Caco-2 (cell line): ENCODE data around the gene KCNH3. TPM values are rescaled to one million over a fixed set of nuclear protein-coding genes. Genes with fewer than 3 reads are reported as not detected.

Experiments
- BruUV-seq: library from RNA; stranded (reverse); fragments of 400-500 nt; replicated peaks from 2 replicates; lab custom pipeline; 2021; lab: Mats Ljungman, UMichigan
- CTCF ChIA-PET: fragments of 300-600 bp; sonication (Branson Sonifier 250); formaldehyde crosslinking; loops from one replicate; lab custom pipeline; 2022; ENCODE audit warnings: antibody characterized with exemption; lab: Charles Lee
- POLR2A ChIA-PET: fragments of 300-600 bp; sonication (Branson Sonifier 250); formaldehyde crosslinking; loops from one replicate; lab custom pipeline; 2022; ENCODE audit warnings: antibody characterized with exemption; lab: Charles Lee
- DNase-seq, 2 experiments: peaks; one replicate each; pipeline versions ENCODE4 v3.0.0 to v3.0.0-alpha.2; 2020 to 2022
- H3K27me3 ChIP-seq: replicated peaks from 2 replicates; pipeline ENCODE4 v1.6.0; 2011; ENCODE audit warnings: low read length; ENCODE audit not compliant: control insufficient read depth, insufficient read depth
- H3K36me3 ChIP-seq: 2 replicates; pipeline ENCODE4 v1.5.1; 2011; ENCODE audit warnings: low read length; ENCODE audit not compliant: control insufficient read depth, insufficient read depth
- H3K4me1 ChIP-seq: fragments of 250-450 bp; sonication (Bioruptor Pico); 2 replicates; pipeline ENCODE4 v1.5.1; 2020; ENCODE audit warnings: mild to moderate bottlenecking
- H3K4me3 ChIP-seq: 2 replicates; pipeline ENCODE4 v1.5.1; 2011; ENCODE audit warnings: low read depth, mild to moderate bottlenecking, control low read depth, low read length
- H3K9me3 ChIP-seq: fragments of 250-450 bp; sonication (Bioruptor Pico); 2 replicates; pipeline ENCODE4 v1.5.1; 2020; ENCODE audit warnings: mild to moderate bottlenecking, moderate library complexity
- H3K27ac Mint-ChIP-seq: one replicate; pipeline ENCODE4 v1.8.0; 2022; ENCODE audit warnings: mixed read lengths; ENCODE audit not compliant: unreplicated experiment
- H3K27me3 Mint-ChIP-seq: one replicate; pipeline ENCODE4 v1.8.0; 2022; ENCODE audit warnings: mixed read lengths; ENCODE audit not compliant: insufficient read depth, unreplicated experiment
- H3K36me3 Mint-ChIP-seq: one replicate; pipeline ENCODE4 v1.8.0; 2022; ENCODE audit warnings: mild to moderate bottlenecking, mixed read lengths; ENCODE audit not compliant: insufficient read depth, unreplicated experiment
- H3K4me1 Mint-ChIP-seq: one replicate; pipeline ENCODE4 v1.8.0; 2022; ENCODE audit warnings: low read depth, mixed read lengths; ENCODE audit not compliant: unreplicated experiment
- H3K4me3 Mint-ChIP-seq: one replicate; pipeline ENCODE4 v1.8.0; 2022; ENCODE audit warnings: mild to moderate bottlenecking, moderate library complexity, mixed read lengths; ENCODE audit not compliant: unreplicated experiment
- H3K9me3 Mint-ChIP-seq: one replicate; pipeline ENCODE4 v1.8.0; 2022; ENCODE audit warnings: mixed read lengths; ENCODE audit not compliant: unreplicated experiment
- intact Hi-C: fragments of 100-400 bp; cut with micrococcal nuclease; formaldehyde crosslinking; loops from one replicate; pipeline ENCODE4 v1.10.0; 2022; ENCODE audit not compliant: unreplicated experiment
- total RNA-seq: library from RNA; stranded (reverse); gene quantifications from 2 replicates; pipeline ENCODE4 v1.2.3, GENCODE V29; 2022
- TF ChIP-seq, protein P1 (sequence below), 2 experiments: fragments of 200-600 bp in 1 of 2; IDR thresholded peaks; 1 replicate in 1 of 2; 2 replicates in 1 of 2; pipeline versions ENCODE4 v1.5.1 to v1.8.0; 2011 to 2022; ENCODE audit warnings: antibody characterized with exemption in 1 of 2, control low read depth in 1 of 2, inconsistent platforms in 1 of 2, low read depth in 1 of 2, low read length in 1 of 2, mild to moderate bottlenecking in 1 of 2, moderate library complexity in 1 of 2; ENCODE audit not compliant: insufficient read depth in 1 of 2, severe bottlenecking in 1 of 2, unreplicated experiment in 1 of 2

KCNH3 gene
- total RNA-seq, 1 experiment from 2014 or later = 0.27 TPM

DNA sequence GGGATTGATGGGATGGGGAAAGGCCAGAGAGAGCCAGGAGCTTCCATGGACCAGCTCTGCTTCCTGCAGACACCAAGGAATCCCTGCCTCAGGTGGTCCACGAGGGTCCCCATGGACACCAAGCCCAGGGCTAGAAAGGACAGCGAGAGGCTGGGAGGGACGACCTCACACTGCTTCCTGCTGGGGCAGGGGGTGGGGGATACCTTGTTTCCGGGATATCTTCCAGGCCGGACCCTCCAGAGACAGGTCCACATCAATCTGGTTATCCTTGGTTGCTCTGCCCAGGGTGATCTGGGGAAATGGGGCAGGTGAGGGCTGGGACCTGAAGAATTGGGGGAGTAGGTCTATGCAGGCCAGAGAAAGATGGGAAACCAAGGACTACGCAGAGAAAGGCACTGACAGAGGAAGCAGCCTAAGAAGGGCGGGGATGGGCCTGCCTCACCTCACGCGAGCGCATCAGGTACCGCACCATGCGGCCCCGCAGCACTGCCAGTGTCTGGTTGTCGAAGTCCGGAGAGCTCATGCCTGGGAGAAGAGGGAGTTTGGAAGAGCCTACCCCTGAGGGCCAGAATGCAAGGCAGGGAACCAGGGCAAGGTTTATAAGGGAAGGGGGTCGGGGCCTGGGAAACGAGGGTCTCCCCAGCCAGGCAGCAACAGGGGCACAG lies 20.3 kb downstream of the KCNH3 start:
- H3K36me3 Mint-ChIP-seq = peaks cover 51% of the 10 kb centered on the region
- H3K9me3 Mint-ChIP-seq = no peaks in the 10 kb centered on the region
- no TSS peak for BruUV-seq
- Histone ChIP-seq H3K4me1 (no peaks in the 10 kb centered on the region), H3K9me3 (no peaks in the 10 kb centered on the region), H3K27me3 (no peaks in the 10 kb centered on the region), H3K36me3 (peaks cover 6% of the 10 kb centered on the region), H3K4me3 (no peak overlapping the region)
- no peaks in the 10 kb centered on the region for H3K4me1 Mint-ChIP-seq
- ChIA-PET POLR2A (interaction anchor here (0.6 kb wide), 2 partner anchors 60 to 212 kb away, joined by 3 to 4 read pairs; no protein-coding TSS in a partner anchor), CTCF (interaction anchor here (1.5 kb wide), 1 partner anchor 21 kb away, joined by 5 read pairs; no protein-coding TSS in a partner anchor)
- H3K27ac Mint-ChIP-seq = no peak overlapping the region
- intact Hi-C loops = no loop called here
- TF ChIP-seq, protein P1, sequence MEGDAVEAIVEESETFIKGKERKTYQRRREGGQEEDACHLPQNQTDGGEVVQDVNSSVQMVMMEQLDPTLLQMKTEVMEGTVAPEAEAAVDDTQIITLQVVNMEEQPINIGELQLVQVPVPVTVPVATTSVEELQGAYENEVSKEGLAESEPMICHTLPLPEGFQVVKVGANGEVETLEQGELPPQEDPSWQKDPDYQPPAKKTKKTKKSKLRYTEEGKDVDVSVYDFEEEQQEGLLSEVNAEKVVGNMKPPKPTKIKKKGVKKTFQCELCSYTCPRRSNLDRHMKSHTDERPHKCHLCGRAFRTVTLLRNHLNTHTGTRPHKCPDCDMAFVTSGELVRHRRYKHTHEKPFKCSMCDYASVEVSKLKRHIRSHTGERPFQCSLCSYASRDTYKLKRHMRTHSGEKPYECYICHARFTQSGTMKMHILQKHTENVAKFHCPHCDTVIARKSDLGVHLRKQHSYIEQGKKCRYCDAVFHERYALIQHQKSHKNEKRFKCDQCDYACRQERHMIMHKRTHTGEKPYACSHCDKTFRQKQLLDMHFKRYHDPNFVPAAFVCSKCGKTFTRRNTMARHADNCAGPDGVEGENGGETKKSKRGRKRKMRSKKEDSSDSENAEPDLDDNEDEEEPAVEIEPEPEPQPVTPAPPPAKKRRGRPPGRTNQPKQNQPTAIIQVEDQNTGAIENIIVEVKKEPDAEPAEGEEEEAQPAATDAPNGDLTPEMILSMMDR (IDR thresholded peaks at IDR 0.05; ENCODE audit: insufficient read depth in 1 of 2, low read depth in 1 of 2, low read length in 1 of 2, severe bottlenecking in 1 of 2, unreplicated experiment in 1 of 2) = no peak
- no peak for DNase-seq
- no peak overlapping the region for H3K4me3 Mint-ChIP-seq
- no peaks in the 10 kb centered on the region for H3K27me3 Mint-ChIP-seq

- Histone ChIP-seq H3K36me3 (peaks cover 9% of the 10 kb centered on the region), H3K27me3 (no peaks in the 10 kb centered on the region), H3K4me1 (no peaks in the 10 kb centered on the region), H3K4me3 (no peak overlapping the region), H3K9me3 (no peaks in the 10 kb centered on the region)
- no peak for DNase-seq
- no peaks in the 10 kb centered on the region for H3K9me3 Mint-ChIP-seq
- TF ChIP-seq, protein P1 (IDR thresholded peaks at IDR 0.05; ENCODE audit: insufficient read depth in 1 of 2, low read depth in 1 of 2, low read length in 1 of 2, severe bottlenecking in 1 of 2, unreplicated experiment in 1 of 2) = no peak
- ChIA-PET CTCF (no interaction called here), POLR2A (interaction anchor here (1.1 kb wide), 1 partner anchor 213 kb away, joined by 4 read pairs; no protein-coding TSS in a partner anchor)
- intact Hi-C loops = no loop called here
- H3K27me3 Mint-ChIP-seq = no peaks in the 10 kb centered on the region
- H3K36me3 Mint-ChIP-seq = peaks cover 66% of the 10 kb centered on the region
- no peak overlapping the region for H3K27ac Mint-ChIP-seq
- no TSS peak for BruUV-seq
- H3K4me1 Mint-ChIP-seq = no peaks in the 10 kb centered on the region
- H3K4me3 Mint-ChIP-seq = no peak overlapping the region
Measured at GRCh38 chr12:49560695-49561094, 21.9 kb downstream of the KCNH3 start.

- TF ChIP-seq, protein P1 (IDR thresholded peaks at IDR 0.05; ENCODE audit: insufficient read depth in 1 of 2, low read depth in 1 of 2, low read length in 1 of 2, severe bottlenecking in 1 of 2, unreplicated experiment in 1 of 2) = no peak
- H3K27me3 ChIP-seq = no peaks in the 10 kb centered on the region
- ChIA-PET POLR2A (no interaction called here), CTCF (no interaction called here)
- no peaks in the 10 kb centered on the region for H3K9me3 ChIP-seq
- Mint-ChIP-seq H3K36me3 (peaks cover 62% of the 10 kb centered on the region), H3K9me3 (no peaks in the 10 kb centered on the region), H3K27me3 (no peaks in the 10 kb centered on the region), H3K27ac (no peak overlapping the region), H3K4me1 (no peaks in the 10 kb centered on the region), H3K4me3 (no peak overlapping the region)
- DNase-seq = no peak
- no peak overlapping the region for H3K4me3 ChIP-seq
- intact Hi-C loops = no loop called here
- H3K4me1 ChIP-seq = no peaks in the 10 kb centered on the region
- BruUV-seq = no TSS peak
- H3K36me3 ChIP-seq = peaks cover 9% of the 10 kb centered on the region
Measured at GRCh38 chr12:49562233-49562632, 23.4 kb downstream of the KCNH3 start.
